GM21381 (cell line): ENCODE data around the gene CEACAM1.
"Not testable (repeated sequence)": the region's sequence is repeated elsewhere in the genome, so short reads cannot be mapped to it uniquely, and the experiment has no call there.

Experiments
- ATAC-seq: cut with Tn5 transposase; IDR thresholded peaks from one replicate; pipeline ENCODE4 v1.9.1; 2021; ENCODE audit warnings: mild to moderate bottlenecking, moderate library complexity; ENCODE audit not compliant: unreplicated experiment

The CEACAM1 gene

GRCh38 chr19:42512743-42513304 lies 15.5 kb downstream of the CEACAM1 start:
- ATAC-seq = peak; percentile 75

GRCh38 chr19:42512130-42512636 lies 16.1 kb downstream of the CEACAM1 start:
- ATAC-seq = no peak

- ATAC-seq = no peak
Observed at GRCh38 chr19:42511340-42511739, 16.9 kb downstream of the CEACAM1 start.

GRCh38 chr19:42508892-42509444 lies 19.3 kb downstream of the CEACAM1 start:
- no peak for ATAC-seq

- no peak for ATAC-seq
Observed at GRCh38 chr19:42505066-42505465, 23.2 kb downstream of the CEACAM1 start.

- ATAC-seq = no peak
Observed at GRCh38 chr19:42501733-42502132, 26.5 kb downstream of the CEACAM1 start.

GRCh38 chr19:42501243-42501642 lies 27.0 kb downstream of the CEACAM1 start:
- ATAC-seq = not testable (repeated sequence)

GRCh38 chr19:42498169-42498757 lies 30.0 kb downstream of the CEACAM1 start:
- ATAC-seq = no peak

GRCh38 chr19:42497492-42498168 lies 30.7 kb downstream of the CEACAM1 start:
- ATAC-seq = no peak

GRCh38 chr19:42496460-42497133 lies 31.7 kb downstream of the CEACAM1 start:
- ATAC-seq = no peak

- ATAC-seq = no peak
Observed at GRCh38 chr19:42495663-42496062, 32.6 kb downstream of the CEACAM1 start.

- ATAC-seq = no peak
Observed at GRCh38 chr19:42494321-42494720, 34.0 kb downstream of the CEACAM1 start.

- no peak for ATAC-seq
Observed at GRCh38 chr19:42488783-42489521, 39.3 kb downstream of the CEACAM1 start.

- ATAC-seq = no peak
Observed at GRCh38 chr19:42487798-42488178, 40.5 kb downstream of the CEACAM1 start.

- ATAC-seq = no peak
Observed at GRCh38 chr19:42487032-42487797, 41.1 kb downstream of the CEACAM1 start.

GRCh38 chr19:42485036-42485435 lies 43.2 kb downstream of the CEACAM1 start:
- not testable (repeated sequence) for ATAC-seq

- no peak for ATAC-seq
Observed at GRCh38 chr19:42480335-42481095, 47.8 kb downstream of the CEACAM1 start.

GRCh38 chr19:42479736-42480135 lies 48.5 kb downstream of the CEACAM1 start:
- ATAC-seq = no peak

- no peak for ATAC-seq
Observed at GRCh38 chr19:42478765-42479311, 49.4 kb downstream of the CEACAM1 start.
